Vagina (tissue), 2 donors: ENCODE results near the gene WDR87.

Experiments
- POLR2A ChIP-seq, 2 donors: fragments of 450-650 bp; IDR thresholded peaks; one replicate each; pipeline ENCODE4 v1.6.1; 2017; ENCODE audit warnings: antibody characterized with exemption in 2 of 2, mild to moderate bottlenecking in 2 of 2, moderate library complexity in 2 of 2
- TF ChIP-seq, protein P1 (sequence below), 3 experiments: fragments of 450-650 bp in 2 of 3; fragments of 200-600 bp in 1 of 3; sonication (generic) in 1 of 3; IDR thresholded peaks; one replicate each; pipeline ENCODE4 v1.5.1; 2017 to 2019; ENCODE audit warnings: antibody characterized with exemption in 3 of 3, mild to moderate bottlenecking in 2 of 3, moderate library complexity in 2 of 3

DNA sequence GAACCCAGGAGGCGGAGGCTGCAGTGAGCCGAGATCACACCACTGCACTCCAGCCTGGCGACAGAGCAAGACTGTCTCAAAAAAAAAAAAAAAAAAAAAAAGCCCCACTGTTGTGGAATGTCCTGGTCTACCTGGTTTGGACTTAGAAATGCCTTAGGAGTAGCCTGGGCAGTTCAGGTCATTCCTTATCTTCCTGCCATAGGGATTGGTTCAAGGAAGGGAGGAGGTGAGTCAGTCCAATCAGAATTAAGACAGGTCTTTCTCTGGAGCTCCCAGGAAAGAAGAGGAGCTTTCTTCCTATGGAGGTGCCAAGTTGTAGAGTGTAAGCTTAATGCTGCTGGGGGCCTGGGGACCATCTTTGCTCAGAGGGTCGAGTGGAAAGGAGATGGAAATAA is 45.4 kb upstream of the WDR87 start:
- TF ChIP-seq POLR2A (IDR thresholded peaks at IDR 0.05), result no peak
- TF ChIP-seq, protein P1, sequence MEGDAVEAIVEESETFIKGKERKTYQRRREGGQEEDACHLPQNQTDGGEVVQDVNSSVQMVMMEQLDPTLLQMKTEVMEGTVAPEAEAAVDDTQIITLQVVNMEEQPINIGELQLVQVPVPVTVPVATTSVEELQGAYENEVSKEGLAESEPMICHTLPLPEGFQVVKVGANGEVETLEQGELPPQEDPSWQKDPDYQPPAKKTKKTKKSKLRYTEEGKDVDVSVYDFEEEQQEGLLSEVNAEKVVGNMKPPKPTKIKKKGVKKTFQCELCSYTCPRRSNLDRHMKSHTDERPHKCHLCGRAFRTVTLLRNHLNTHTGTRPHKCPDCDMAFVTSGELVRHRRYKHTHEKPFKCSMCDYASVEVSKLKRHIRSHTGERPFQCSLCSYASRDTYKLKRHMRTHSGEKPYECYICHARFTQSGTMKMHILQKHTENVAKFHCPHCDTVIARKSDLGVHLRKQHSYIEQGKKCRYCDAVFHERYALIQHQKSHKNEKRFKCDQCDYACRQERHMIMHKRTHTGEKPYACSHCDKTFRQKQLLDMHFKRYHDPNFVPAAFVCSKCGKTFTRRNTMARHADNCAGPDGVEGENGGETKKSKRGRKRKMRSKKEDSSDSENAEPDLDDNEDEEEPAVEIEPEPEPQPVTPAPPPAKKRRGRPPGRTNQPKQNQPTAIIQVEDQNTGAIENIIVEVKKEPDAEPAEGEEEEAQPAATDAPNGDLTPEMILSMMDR (IDR thresholded peaks at IDR 0.05), result no peak
